ENCODE measurements around the gene TICAM2.

The TICAM2 gene

DNA sequence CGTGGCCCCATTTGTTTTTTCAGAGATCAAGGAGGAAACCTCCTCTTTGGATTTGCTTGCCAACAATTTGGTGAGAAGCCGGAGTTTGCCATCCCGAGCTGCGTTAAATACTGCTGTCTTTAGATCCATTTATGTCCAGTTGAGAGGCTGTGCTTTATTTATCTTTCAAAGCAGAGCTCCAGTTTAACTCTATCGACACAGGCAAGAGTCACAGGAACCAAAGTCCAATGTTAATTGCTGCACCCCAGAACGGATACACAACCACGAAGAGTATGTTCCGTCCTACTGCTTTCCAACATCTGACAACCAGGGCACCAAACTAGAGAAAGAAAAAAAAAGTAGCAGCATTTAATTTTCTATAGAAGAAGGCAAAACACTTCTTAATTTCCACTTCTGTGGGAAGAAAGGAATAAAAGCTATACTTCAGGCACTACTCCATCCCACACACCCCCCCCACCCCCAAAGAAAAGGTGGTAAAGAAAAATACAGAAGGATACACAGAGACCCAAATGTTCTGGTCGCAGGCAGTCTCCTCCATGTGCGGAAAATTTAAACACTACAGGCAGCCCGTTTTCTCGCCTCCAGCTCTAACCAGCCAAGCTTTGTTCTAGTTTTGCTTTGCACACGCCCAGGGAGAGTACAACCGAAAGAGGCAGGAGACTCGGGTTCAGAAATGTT, 58.8 kb downstream of the TICAM2 start:
- H3K4me1 ChIP-seq (ENCODE audit: control insufficient read depth, insufficient read depth, low read length), result no peaks in the 10 kb centered on the region; the same call in 1 of the 2 replicates
- POLR2A ChIA-PET, result interaction anchor here (0.8 to 2.1 kb wide), 8 partner anchors 9 to 247 kb away, joined by 3 to 13 read pairs (median 4); partner anchors contain the start of genes CCDC112 and TICAM2
- peaks cover 4 to 40% of the 10 kb centered on the region in 2 experiments; a peak in 2 of 3 replicates for H3K36me3 ChIP-seq (ENCODE audit: control insufficient read depth in 2 of 2, insufficient read depth in 1 of 2, low read length in 2 of 2)
- no peak for TF ChIP-seq ZNF596 (tag by site-specific recombination; IDR thresholded peaks at IDR 0.05)
- peak; percentile 68 for TF ChIP-seq ZBTB11 (tag by site-specific recombination; conservative IDR thresholded peaks at IDR 0.05; ENCODE audit: low read depth)
- H3K9me3 ChIP-seq (ENCODE audit: control insufficient read depth, insufficient read depth, low read depth, low read length), result no peaks in the 10 kb centered on the region
- H3K4me3 ChIP-seq (ENCODE audit: low read depth, low read length), result peak overlapping the region; percentile 87
- CTCF ChIA-PET, result interaction anchor here (0.6 to 2.4 kb wide), 4 partner anchors 31 to 525 kb away, joined by 3 to 11 read pairs (median 3); no protein-coding TSS in a partner anchor
- peak overlapping the region; percentile 95 for H3K27ac ChIP-seq (ENCODE audit: extremely low read depth, low read depth, low read length)

GRCh38 chr5:115542651-115543364, 59.5 kb downstream of the TICAM2 start:
- CTCF ChIA-PET, result interaction anchor here (0.7 to 0.9 kb wide), 2 partner anchors 32 to 283 kb away, joined by 3 read pairs; no protein-coding TSS in a partner anchor
- Histone ChIP-seq H3K9me3 (ENCODE audit: control insufficient read depth, insufficient read depth, low read depth, low read length) (no peaks in the 10 kb centered on the region), H3K27ac (ENCODE audit: extremely low read depth, low read depth, low read length) (no peak overlapping the region), H3K4me3 (ENCODE audit: low read depth, low read length) (peak overlapping the region; percentile 87), H3K36me3 (ENCODE audit: control insufficient read depth in 2 of 2, insufficient read depth in 1 of 2, low read length in 2 of 2) (peaks cover 4 to 46% of the 10 kb centered on the region in 2 experiments; a peak in 2 of 3 replicates), H3K4me1 (ENCODE audit: control insufficient read depth, insufficient read depth, low read length) (no peaks in the 10 kb centered on the region; the same call in 1 of the 2 replicates)
- POLR2A ChIA-PET, result interaction anchor here (0.6 to 1.2 kb wide), 4 partner anchors 20 to 247 kb away, joined by 3 to 4 read pairs (median 4); partner anchors contain the start of gene CCDC112
- TF ChIP-seq MYNN (tag by site-specific recombination; IDR thresholded peaks at IDR 0.05; ENCODE audit: borderline replicate concordance) (no peak), ZNF239 (tag by site-specific recombination; IDR thresholded peaks at IDR 0.05) (no peak), YY2 (tag by site-specific recombination; IDR thresholded peaks at IDR 0.05) (0 out of 2 replicates have a peak, but pooled peaks have one; percentile 13), ZBTB1 (tag by site-specific recombination; IDR thresholded peaks at IDR 0.05) (no peak), TCF7L2 (IDR thresholded peaks at IDR 0.05; ENCODE audit: borderline replicate concordance, low read depth, low read length) (no peak), YY1 (tag by site-specific recombination; IDR thresholded peaks at IDR 0.05) (0 out of 2 replicates have a peak, but pooled peaks have one; percentile 54), ZNF629 (tag by site-specific recombination; IDR thresholded peaks at IDR 0.05) (no peak)
- TF ChIP-seq, protein P1, sequence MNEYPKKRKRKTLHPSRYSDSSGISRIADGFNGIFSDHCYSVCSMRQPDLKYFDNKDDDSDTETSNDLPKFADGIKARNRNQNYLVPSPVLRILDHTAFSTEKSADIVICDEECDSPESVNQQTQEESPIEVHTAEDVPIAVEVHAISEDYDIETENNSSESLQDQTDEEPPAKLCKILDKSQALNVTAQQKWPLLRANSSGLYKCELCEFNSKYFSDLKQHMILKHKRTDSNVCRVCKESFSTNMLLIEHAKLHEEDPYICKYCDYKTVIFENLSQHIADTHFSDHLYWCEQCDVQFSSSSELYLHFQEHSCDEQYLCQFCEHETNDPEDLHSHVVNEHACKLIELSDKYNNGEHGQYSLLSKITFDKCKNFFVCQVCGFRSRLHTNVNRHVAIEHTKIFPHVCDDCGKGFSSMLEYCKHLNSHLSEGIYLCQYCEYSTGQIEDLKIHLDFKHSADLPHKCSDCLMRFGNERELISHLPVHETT (tag by site-specific recombination; IDR thresholded peaks at IDR 0.05), result no peak
- TF ChIP-seq, protein P2, sequence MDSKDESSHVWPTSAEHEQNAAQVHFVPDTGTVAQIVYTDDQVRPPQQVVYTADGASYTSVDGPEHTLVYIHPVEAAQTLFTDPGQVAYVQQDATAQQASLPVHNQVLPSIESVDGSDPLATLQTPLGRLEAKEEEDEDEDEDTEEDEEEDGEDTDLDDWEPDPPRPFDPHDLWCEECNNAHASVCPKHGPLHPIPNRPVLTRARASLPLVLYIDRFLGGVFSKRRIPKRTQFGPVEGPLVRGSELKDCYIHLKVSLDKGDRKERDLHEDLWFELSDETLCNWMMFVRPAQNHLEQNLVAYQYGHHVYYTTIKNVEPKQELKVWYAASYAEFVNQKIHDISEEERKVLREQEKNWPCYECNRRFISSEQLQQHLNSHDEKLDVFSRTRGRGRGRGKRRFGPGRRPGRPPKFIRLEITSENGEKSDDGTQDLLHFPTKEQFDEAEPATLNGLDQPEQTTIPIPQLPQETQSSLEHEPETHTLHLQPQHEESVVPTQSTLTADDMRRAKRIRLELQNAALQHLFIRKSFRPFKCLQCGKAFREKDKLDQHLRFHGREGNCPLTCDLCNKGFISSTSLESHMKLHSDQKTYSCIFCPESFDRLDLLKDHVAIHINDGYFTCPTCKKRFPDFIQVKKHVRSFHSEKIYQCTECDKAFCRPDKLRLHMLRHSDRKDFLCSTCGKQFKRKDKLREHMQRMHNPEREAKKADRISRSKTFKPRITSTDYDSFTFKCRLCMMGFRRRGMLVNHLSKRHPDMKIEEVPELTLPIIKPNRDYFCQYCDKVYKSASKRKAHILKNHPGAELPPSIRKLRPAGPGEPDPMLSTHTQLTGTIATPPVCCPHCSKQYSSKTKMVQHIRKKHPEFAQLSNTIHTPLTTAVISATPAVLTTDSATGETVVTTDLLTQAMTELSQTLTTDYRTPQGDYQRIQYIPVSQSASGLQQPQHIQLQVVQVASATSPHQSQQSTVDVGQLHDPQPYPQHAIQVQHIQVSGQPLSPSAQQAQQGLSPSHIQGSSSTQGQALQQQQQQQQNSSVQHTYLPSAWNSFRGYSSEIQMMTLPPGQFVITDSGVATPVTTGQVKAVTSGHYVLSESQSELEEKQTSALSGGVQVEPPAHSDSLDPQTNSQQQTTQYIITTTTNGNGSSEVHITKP (tag by site-specific recombination; IDR thresholded peaks at IDR 0.05), result peak; percentile 67

Data from HEK293 (cell line).